SW480 (cell line): ENCODE measurements around the gene MMEL1.

ENCODE experiments used
- DNase-seq: peaks from one replicate; pipeline ENCODE4 v3.0.0-alpha.2; 2016; ENCODE audit warnings: low spot score

Gene MMEL1

DNA sequence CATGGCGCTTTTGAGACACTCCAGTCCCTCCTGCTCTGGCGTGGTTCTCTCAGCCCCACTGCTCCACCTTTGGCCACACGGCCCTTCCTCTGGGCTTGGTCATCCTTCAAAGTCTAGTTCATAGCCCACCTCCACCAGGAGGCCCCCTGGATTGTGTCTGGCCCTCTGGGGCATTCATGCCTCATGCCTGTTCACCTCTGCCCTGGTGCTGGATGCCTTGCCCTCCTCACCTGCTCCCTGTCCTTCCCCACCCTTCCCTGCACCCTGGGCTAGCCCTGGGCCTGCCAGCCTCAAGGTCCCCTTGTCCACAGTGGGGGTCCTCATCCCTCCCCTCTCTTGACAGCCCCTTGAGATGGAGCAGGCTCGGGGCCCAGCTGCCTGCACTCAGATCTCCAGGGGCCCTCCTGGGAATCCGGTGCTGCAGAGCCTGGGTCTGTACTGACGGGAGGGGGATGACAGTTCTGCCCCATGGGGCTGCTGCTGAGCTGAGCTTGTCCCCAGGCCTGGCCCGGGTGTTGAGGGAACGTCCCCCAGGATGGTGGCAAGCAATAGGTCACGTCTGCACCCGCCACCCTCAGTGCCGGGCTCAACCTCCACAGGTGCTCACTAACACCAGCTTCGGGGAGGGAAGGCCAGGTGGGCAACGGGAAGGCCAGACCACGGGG lies 27.8 kb downstream of the MMEL1 start:
- no peak for DNase-seq

GRCh38 chr1:2604156-2604843 lies 28.5 kb downstream of the MMEL1 start:
- no peak for DNase-seq

- no peak for DNase-seq
Measured at GRCh38 chr1:2603521-2604155, 29.2 kb downstream of the MMEL1 start.

DNA sequence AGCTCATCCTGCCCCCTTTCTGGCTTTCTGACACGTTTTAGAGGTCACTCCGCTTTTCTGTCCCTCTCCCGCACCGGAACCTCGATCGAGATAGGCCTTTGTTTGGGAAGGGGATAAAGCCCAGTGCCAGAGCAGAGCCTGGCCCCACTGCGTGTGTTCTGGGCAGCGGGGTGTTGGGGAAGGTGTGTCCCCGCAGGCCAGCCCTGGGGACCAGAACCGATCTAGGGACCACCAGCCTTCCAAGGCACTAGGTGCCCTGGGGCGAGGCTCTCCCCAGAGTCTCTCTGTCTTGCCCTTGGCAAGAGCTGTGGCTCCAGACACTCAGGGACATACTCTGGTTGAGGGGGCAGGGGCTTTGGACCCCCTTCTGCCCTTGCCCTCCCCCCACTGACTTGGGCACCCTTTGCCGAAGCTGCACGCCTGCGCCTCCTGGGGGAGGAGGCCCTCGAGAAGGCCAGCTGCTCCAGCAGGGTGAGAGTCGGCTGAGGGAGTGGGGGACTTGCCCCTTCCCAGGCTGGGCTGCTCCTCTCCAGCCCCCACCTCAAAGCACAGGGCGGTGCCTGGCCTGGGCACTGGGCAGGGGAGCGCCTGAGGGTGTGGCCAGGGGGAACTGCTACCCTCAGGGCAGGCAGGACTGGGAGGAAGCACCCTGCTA lies 29.8 kb downstream of the MMEL1 start:
- no peak for DNase-seq

GRCh38 chr1:2602311-2602835 lies 30.4 kb downstream of the MMEL1 start:
- no peak for DNase-seq

DNA sequence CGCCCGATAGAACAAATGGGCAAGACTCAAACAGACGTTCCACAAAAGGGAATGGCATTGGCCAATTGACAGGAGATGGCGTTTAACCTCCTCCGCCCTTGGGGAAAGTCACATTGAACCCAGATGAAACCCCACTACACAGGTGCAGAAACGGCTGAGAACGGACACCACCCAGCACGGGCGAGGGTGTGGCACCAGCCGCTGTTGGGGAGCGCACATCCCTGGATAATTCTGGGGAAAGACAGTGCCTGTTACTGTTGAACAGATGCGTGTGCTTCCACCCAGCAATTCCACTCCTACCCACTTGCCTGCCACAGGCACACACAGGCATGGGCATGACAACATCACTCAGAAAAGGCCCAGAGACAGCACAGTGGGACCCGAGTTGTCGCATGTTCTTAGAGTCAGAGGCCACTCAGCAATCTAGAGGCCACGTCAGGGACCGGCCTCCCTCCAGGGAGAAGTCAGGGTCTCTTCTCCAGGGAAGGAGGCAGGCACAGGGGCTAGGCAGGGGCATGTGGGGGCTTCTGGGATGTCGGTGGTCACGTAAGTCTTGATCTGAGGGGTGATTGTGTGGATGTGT lies 31.0 kb downstream of the MMEL1 start:
- no peak for DNase-seq

GRCh38 chr1:2598329-2598931 lies 34.4 kb downstream of the MMEL1 start:
- DNase-seq, result no peak

DNA sequence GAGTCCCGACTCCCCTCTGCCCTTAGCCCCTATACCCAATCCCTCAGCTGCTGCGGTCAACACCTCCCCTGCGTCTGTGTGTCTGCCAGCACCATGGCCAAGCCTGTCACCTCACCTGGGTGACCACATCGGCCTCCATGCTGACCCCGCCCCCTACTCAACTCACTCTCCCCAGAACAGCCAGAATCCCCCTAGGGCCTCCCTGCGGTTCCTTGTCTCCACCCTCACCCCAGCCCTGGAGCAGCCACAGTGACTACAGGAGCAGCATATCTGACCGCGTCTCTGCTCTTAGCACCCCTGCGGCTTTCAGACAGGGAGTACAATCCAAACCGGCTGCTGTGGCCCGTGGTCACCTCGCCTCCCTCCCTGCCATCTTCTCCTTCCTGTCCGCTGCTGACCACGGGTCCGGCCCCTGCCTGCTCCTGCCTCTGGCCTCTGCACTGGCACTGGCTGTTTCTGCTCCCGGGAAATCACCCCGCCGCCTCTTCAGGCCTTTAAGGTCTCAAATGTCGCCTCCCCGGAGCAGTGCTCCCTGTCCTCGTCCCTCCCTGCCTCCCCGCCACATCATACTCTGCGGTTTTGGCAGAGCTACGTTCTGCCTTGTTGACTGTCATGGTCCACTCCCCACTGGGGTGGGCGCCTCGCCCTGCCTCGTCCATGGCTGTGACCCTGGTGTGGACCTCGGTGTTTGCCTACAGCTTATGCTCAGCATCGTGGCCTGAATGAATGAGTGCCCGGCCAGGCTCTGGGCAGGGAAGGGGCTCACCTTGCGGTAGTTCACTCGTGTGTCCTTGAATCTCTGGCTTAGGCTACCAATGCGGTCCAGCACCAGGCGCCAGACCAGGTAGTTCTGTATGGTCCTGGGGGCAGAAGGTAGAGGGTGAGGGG lies 35.1 kb downstream of the MMEL1 start:
- DNase-seq, result no peak

GRCh38 chr1:2596530-2597333 lies 36.1 kb downstream of the MMEL1 start:
- no peak for DNase-seq

DNA sequence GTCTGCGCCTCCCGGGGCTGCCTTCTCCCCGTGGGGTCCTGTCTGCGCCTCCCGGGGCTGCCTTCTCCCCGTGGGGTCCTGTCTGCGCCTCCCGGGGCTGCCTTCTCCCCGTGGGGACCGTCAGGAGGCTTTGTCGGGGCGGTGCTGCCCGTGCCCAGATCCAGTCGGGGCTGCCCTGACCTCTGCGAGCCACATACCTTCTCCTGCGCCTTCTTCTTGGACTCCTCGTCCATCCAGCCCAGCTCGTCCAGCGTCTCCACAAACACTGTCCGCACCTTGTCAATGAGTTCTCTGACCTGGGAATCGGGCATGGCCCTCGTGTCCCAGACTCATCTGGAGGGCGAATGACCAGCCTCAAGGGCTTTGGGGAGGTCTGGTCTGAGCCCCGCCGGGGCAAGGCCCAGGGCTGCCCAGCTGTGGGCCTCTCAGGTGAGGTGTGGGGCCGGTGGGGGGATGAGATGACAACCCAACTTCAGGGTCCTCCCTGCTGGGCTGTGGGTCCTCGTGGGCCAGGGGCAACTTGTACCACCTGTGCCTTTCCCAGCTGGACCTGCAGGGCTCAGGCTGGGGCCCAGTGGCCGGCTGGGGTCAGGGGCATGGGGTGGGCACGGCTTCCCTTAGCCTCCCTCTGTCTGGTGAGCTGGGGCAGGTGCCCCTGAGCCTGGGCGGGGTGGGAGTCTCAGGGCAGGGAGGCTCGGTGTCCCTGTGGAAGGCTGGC lies 36.8 kb downstream of the MMEL1 start:
- no peak for DNase-seq

DNA sequence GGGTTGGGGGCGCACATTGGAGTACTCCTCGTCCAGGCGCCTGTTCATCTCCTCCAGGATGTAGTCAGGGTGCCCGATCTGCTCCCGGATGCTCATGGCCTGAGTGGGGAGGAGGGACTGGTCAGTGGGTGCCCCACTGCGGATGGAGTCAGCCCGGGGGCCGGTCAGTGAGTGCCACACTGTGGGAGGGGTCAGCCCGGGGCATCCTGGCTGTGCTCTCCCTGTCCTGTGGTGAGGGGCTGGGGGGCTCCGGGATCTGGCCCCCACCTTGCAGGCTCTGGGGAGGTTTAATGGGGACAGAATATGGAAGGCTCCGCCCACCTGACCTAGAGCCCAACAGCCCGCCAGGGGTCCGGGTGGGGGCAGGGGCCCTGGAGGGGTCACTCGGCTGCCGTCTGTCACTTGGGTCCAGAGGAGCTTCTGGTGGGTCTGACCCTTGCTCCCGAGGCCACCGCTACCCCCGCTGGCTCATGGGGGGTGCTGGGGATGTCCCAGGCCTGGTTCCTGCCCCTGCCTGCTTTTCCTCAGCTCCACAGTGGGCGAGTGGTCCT lies 37.5 kb downstream of the MMEL1 start:
- DNase-seq, result no peak

DNA sequence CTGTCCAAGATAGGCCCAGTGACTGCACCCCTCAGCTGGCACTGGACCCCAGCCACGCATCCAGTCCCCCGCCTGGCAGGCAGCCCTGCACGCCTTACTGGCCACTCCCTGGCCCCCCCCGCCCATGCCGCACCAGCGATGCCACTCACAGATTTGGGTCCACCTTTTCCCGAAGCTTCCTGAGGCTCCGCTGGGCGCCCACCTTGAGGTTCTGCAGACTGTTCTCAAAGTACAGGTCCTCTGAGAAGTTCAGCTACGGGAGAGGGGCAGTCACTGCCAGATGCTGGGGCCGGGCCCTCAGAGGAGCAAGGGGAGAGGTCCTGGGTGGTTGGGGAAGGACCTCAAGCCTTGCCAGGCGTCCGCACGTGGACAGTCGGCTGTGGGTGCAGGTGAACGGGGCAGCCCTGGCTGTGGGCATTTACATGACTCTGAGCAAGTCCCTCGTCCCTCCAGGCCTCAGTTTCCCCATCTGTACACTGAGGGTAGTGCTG lies 38.1 kb downstream of the MMEL1 start:
- DNase-seq, result no peak

DNA sequence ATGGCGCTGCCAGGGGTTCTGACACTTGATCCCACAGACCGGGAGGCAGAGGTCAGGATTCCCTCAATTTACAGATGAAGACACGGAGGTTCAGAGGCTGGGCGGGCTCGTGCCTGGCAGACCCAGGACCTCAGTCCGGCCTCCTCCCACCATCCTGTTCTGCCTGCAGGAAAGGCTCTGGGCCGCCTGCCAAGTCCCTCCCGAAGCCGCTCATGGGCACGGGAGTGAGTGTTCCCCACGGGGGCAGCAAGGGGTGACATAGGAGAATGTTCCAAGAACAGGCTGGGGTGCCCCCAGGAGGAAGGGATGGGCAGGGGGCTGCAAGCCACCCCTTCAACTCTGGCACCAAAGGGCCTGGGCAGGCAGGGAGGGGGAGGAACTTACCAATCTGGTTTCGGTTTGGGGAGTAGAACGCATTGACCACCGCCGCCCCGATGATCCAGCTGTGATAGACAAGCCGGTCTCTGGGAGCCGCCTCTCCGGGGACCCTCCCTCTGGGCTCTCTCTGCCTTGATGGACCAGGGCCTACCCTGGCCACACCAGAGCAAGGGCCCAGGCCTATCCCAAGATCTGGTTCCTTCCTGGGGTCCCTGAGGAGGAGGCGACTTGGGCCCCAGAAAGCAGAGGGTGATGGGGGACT lies 38.7 kb downstream of the MMEL1 start:
- DNase-seq, result no peak

GRCh38 chr1:2593251-2593878 lies 39.5 kb downstream of the MMEL1 start:
- DNase-seq, result no peak

DNA sequence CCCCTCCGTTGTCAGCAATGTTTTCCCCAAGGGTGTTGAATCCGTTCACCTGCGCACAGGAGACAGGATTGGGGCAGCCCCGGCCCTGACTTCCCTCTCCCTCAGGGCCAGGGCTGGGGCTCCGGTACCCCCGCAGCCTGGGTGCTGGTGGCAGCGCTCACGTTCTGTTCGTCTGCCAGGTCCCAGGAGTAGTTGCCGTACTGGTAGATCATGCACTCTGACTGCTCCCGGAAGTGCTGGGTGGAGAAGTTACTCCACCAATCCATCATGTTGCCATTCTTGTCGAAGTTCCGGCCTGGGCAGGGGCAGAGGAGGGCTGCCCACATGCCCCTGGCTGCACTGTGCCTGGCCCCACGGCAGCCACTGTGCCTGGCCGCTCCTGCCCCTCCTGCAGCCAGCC lies 40.1 kb downstream of the MMEL1 start:
- no peak for DNase-seq

GRCh38 chr1:2591581-2592261 lies 41.1 kb downstream of the MMEL1 start:
- DNase-seq, result no peak

DNA sequence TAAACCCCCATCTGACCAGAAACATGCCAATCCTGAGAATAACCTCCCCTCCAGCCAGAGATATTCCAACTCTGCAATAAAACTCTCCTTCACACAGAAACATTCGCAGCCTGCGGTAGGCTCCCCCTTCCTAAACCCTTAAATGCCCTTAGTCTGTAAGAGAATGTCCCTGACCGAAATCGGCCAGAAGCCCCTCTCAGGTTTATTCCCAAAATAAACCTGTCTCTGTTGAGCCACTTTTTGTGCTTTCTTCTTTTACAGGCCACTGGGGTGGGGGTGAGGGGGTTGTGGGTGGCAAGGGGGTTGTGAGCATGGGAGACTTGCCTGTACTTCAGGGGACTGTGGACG lies 41.6 kb downstream of the MMEL1 start:
- no peak for DNase-seq
